Measurements from ENCODE around the gene NANOS2. TPM values are rescaled to one million over a fixed set of nuclear protein-coding genes. Genes with fewer than 3 reads are reported as not detected.

Gene NANOS2
- total RNA-seq, 1 donor from 2014 or later: not detected

GRCh38 chr19:45939792-45940514 lies 25.4 kb upstream of the NANOS2 start:
- no peaks in the 10 kb centered on the region for H3F3A ChIP-seq (ENCODE audit: low read depth)
- Mint-ChIP-seq H3K27ac (no peak overlapping the region), H3K9me3 (no peaks in the 10 kb centered on the region), H3K4me3 (no peak overlapping the region), H3K36me3 (peaks cover 42% of the 10 kb centered on the region), H3K4me1 (peaks cover 8% of the 10 kb centered on the region), H3K27me3 (ENCODE audit: insufficient read depth, low read depth) (peaks cover 4% of the 10 kb centered on the region)
- no peaks in the 10 kb centered on the region for H3K4me1 ChIP-seq
- H3K27me3 ChIP-seq: no peaks in the 10 kb centered on the region
- no peaks in the 10 kb centered on the region for H4K20me1 ChIP-seq (ENCODE audit: low read depth)
- no peaks in the 10 kb centered on the region for H3K36me3 ChIP-seq
- no peaks in the 10 kb centered on the region for H3K79me2 ChIP-seq (ENCODE audit: low read depth)
- no peak overlapping the region for H2AFZ ChIP-seq (replicated peaks)
- H3K9ac ChIP-seq: no peak overlapping the region
- H3K4me2 ChIP-seq: no peak overlapping the region
- no peak overlapping the region for H3K4me3 ChIP-seq
- no peak for DNase-seq (ENCODE audit: low spot score)
- no peak overlapping the region for H3K27ac ChIP-seq
- no peaks in the 10 kb centered on the region for H3K9me3 ChIP-seq (ENCODE audit: low read depth)
- TF ChIP-seq CTCF (IDR thresholded peaks at IDR 0.05) (no peak), EZH2 (IDR thresholded peaks at IDR 0.05) (no peak), EZH2phosphoT487 (IDR thresholded peaks at IDR 0.05) (no peak)

GRCh38 chr19:45938733-45939319 lies 24.2 kb upstream of the NANOS2 start:
- no peaks in the 10 kb centered on the region for H3K27me3 ChIP-seq
- H3K79me2 ChIP-seq (ENCODE audit: low read depth): no peaks in the 10 kb centered on the region
- no peak for TF ChIP-seq EZH2 (IDR thresholded peaks at IDR 0.05)
- TF ChIP-seq EZH2phosphoT487 (IDR thresholded peaks at IDR 0.05): no peak
- no peak for TF ChIP-seq CTCF (IDR thresholded peaks at IDR 0.05)
- no peaks in the 10 kb centered on the region for H3K4me1 ChIP-seq
- no peak overlapping the region for H3K4me3 ChIP-seq
- no peaks in the 10 kb centered on the region for H4K20me1 ChIP-seq (ENCODE audit: low read depth)
- no peak overlapping the region for H2AFZ ChIP-seq (replicated peaks)
- peaks cover 8% of the 10 kb centered on the region for H3K4me1 Mint-ChIP-seq
- no peaks in the 10 kb centered on the region for H3K9me3 ChIP-seq (ENCODE audit: low read depth)
- H3K27ac Mint-ChIP-seq: no peak overlapping the region
- H3K9me3 Mint-ChIP-seq: no peaks in the 10 kb centered on the region
- no peaks in the 10 kb centered on the region for H3K36me3 ChIP-seq
- no peak for DNase-seq (ENCODE audit: low spot score)
- H3K36me3 Mint-ChIP-seq: peaks cover 35% of the 10 kb centered on the region
- peaks cover 4% of the 10 kb centered on the region for H3K27me3 Mint-ChIP-seq (ENCODE audit: insufficient read depth, low read depth)
- H3F3A ChIP-seq (ENCODE audit: low read depth): no peaks in the 10 kb centered on the region
- H3K4me2 ChIP-seq: no peak overlapping the region
- H3K9ac ChIP-seq: no peak overlapping the region
- H3K4me3 Mint-ChIP-seq: peak overlapping the region; percentile 43
- no peak overlapping the region for H3K27ac ChIP-seq

GRCh38 chr19:45935267-45935666 lies 20.7 kb upstream of the NANOS2 start:
- DNase-seq (ENCODE audit: low spot score): no peak

More at GRCh38 chr19:45935267-45935666, 20.7 kb upstream of the NANOS2 start:
- Histone ChIP-seq H3K27ac (no peak overlapping the region), H3K9me3 (ENCODE audit: low read depth) (no peaks in the 10 kb centered on the region), H4K20me1 (ENCODE audit: low read depth) (no peaks in the 10 kb centered on the region), H2AFZ (replicated peaks) (no peak overlapping the region), H3K9ac (no peak overlapping the region), H3K4me3 (no peak overlapping the region), H3K27me3 (peaks cover 9% of the 10 kb centered on the region), H3F3A (ENCODE audit: low read depth) (no peaks in the 10 kb centered on the region), H3K79me2 (ENCODE audit: low read depth) (no peaks in the 10 kb centered on the region), H3K4me1 (no peaks in the 10 kb centered on the region), H3K36me3 (no peaks in the 10 kb centered on the region), H3K4me2 (no peak overlapping the region)
- Mint-ChIP-seq H3K4me3 (no peak overlapping the region), H3K27me3 (ENCODE audit: insufficient read depth, low read depth) (peaks cover 6% of the 10 kb centered on the region), H3K9me3 (no peaks in the 10 kb centered on the region), H3K27ac (no peak overlapping the region), H3K36me3 (peaks cover 25% of the 10 kb centered on the region), H3K4me1 (peaks cover 8% of the 10 kb centered on the region)
- no peak for TF ChIP-seq EZH2 (IDR thresholded peaks at IDR 0.05)
- TF ChIP-seq CTCF (IDR thresholded peaks at IDR 0.05): no peak
- no peak for TF ChIP-seq EZH2phosphoT487 (IDR thresholded peaks at IDR 0.05)
